ENCODE measurements around the gene KCNA5.

The KCNA5 gene

GRCh38 chr12:5068126-5068525, 24.4 kb downstream of the KCNA5 start:
- DNase-seq: no peak

- no peak for DNase-seq
Observed at GRCh38 chr12:5068619-5069018, 24.9 kb downstream of the KCNA5 start.

- no peak for DNase-seq
Observed at GRCh38 chr12:5070090-5070489, 26.4 kb downstream of the KCNA5 start.

- DNase-seq: no peak
Observed at GRCh38 chr12:5071496-5071895, 27.8 kb downstream of the KCNA5 start.

- DNase-seq: no peak
Observed at GRCh38 chr12:5072311-5072710, 28.6 kb downstream of the KCNA5 start.

- DNase-seq: no peak
Observed at GRCh38 chr12:5073054-5073453, 29.4 kb downstream of the KCNA5 start.

- DNase-seq: no peak
Observed at GRCh38 chr12:5073853-5074252, 30.2 kb downstream of the KCNA5 start.

- no peak for DNase-seq
Observed at GRCh38 chr12:5076761-5077160, 33.1 kb downstream of the KCNA5 start.

GRCh38 chr12:5078423-5078822, 34.7 kb downstream of the KCNA5 start:
- DNase-seq: no peak

- no peak for DNase-seq
Observed at GRCh38 chr12:5081016-5081415, 37.3 kb downstream of the KCNA5 start.

GRCh38 chr12:5083955-5084849, 40.5 kb downstream of the KCNA5 start:
- DNase-seq: peak; percentile 83

- DNase-seq: no peak
Observed at GRCh38 chr12:5085896-5086295, 42.2 kb downstream of the KCNA5 start.

GRCh38 chr12:5087831-5088554, 44.3 kb downstream of the KCNA5 start:
- no peak for DNase-seq

- no peak for DNase-seq
Observed at GRCh38 chr12:5088586-5089264, 45.0 kb downstream of the KCNA5 start.

GRCh38 chr12:5094551-5094950, 50.9 kb downstream of the KCNA5 start:
- no peak for DNase-seq

GRCh38 chr12:5094986-5095385, 51.3 kb downstream of the KCNA5 start:
- no peak for DNase-seq
